GM23338 (cell line): ENCODE data around the gene BCL2L14. TPM values are rescaled to one million over a fixed set of nuclear protein-coding genes. Genes with fewer than 3 reads are reported as not detected.

Experiments used
- ATAC-seq: fragments of 200-7000 bp; cut with Tn5 transposase; 3 replicates; pipeline ENCODE4 v1.9.1; 2020
- DNase-seq: peaks from one replicate; pipeline ENCODE4 v3.0.0-alpha.2; 2015; ENCODE audit warnings: low spot score
- H2AFZ ChIP-seq: fragments of 200-600 bp; sonication (generic); 2 replicates; pipeline ENCODE4 v1.8.0; 2016; ENCODE audit warnings: antibody characterized with exemption, mild to moderate bottlenecking, moderate library complexity
- H3F3A ChIP-seq: fragments of 200-600 bp; sonication (generic); replicated peaks from 2 replicates; pipeline ENCODE4 v1.8.0; 2017; ENCODE audit warnings: antibody characterized with exemption, mixed run types, low read depth
- H3K27ac ChIP-seq: fragments of 200-600 bp; sonication (generic); 2 replicates; pipeline ENCODE4 v1.6.1; 2016; ENCODE audit warnings: low read depth
- H3K27me3 ChIP-seq: fragments of 200-600 bp; sonication (generic); 2 replicates; pipeline ENCODE4 v1.8.0; 2016; ENCODE audit warnings: mild to moderate bottlenecking, mixed run types, moderate library complexity; ENCODE audit not compliant: insufficient read depth
- H3K36me3 ChIP-seq: fragments of 200-600 bp; sonication (generic); 2 replicates; pipeline ENCODE4 v1.8.0; 2016; ENCODE audit warnings: mild to moderate bottlenecking; ENCODE audit not compliant: insufficient read depth
- H3K4me1 ChIP-seq: fragments of 200-600 bp; sonication (generic); 2 replicates; pipeline ENCODE4 v1.8.0; 2016; ENCODE audit warnings: mild to moderate bottlenecking, moderate library complexity; ENCODE audit not compliant: insufficient read depth
- H3K4me2 ChIP-seq: fragments of 200-600 bp; sonication (generic); 2 replicates; pipeline ENCODE4 v1.7.1; 2017; ENCODE audit warnings: mixed run types
- H3K4me3 ChIP-seq: fragments of 200-600 bp; sonication (generic); 2 replicates; pipeline ENCODE4 v1.6.1; 2016; ENCODE audit warnings: mixed run types
- H3K79me2 ChIP-seq: fragments of 200-600 bp; sonication (generic); replicated peaks from 2 replicates; pipeline ENCODE4 v1.8.0; 2017; ENCODE audit warnings: mild to moderate bottlenecking; ENCODE audit not compliant: insufficient read depth
- H3K9me2 ChIP-seq: fragments of 200-600 bp; sonication (generic); 2 replicates; pipeline ENCODE4 v1.8.0; 2017; ENCODE audit not compliant: insufficient read depth
- H4K20me1 ChIP-seq: fragments of 200-600 bp; sonication (generic); replicated peaks from 2 replicates; pipeline ENCODE4 v1.8.0; 2017; ENCODE audit warnings: mild to moderate bottlenecking; ENCODE audit not compliant: insufficient read depth
- H3K27ac Mint-ChIP-seq: 2 replicates; pipeline ENCODE4 v1.8.0; 2020; ENCODE audit warnings: inconsistent platforms, mild to moderate bottlenecking, moderate library complexity, mixed read lengths
- H3K27me3 Mint-ChIP-seq: 3 replicates; pipeline ENCODE4 v1.8.0; 2022; ENCODE audit warnings: low read depth, mild to moderate bottlenecking, moderate library complexity, mixed read lengths, inconsistent platforms; ENCODE audit not compliant: insufficient read depth, poor library complexity
- H3K36me3 Mint-ChIP-seq: 3 replicates; pipeline ENCODE4 v1.8.0; 2021; ENCODE audit warnings: low read depth, mild to moderate bottlenecking, inconsistent platforms, moderate library complexity, mixed read lengths
- H3K4me1 Mint-ChIP-seq: 3 replicates; pipeline ENCODE4 v1.8.0; 2020; ENCODE audit warnings: mild to moderate bottlenecking, inconsistent platforms, mixed read lengths
- H3K4me3 Mint-ChIP-seq: 3 replicates; pipeline ENCODE4 v1.8.0; 2021; ENCODE audit warnings: moderate library complexity, mild to moderate bottlenecking, inconsistent platforms, mixed read lengths
- H3K9me3 Mint-ChIP-seq: 3 replicates; pipeline ENCODE4 v1.8.0; 2020; ENCODE audit warnings: moderate library complexity, mild to moderate bottlenecking, inconsistent platforms, mixed read lengths
- CREB1 ChIP-seq: fragments of 250-450 bp; sonication (Bioruptor Pico); IDR thresholded peaks from 2 replicates; pipeline ENCODE4 v1.5.0; 2020; ENCODE audit warnings: low read depth, mild to moderate bottlenecking, moderate library complexity
- EZH2 ChIP-seq: fragments of 200-600 bp; sonication (generic); IDR thresholded peaks from one replicate; pipeline ENCODE4 v1.8.0; 2017; ENCODE audit warnings: antibody characterized with exemption, mild to moderate bottlenecking, low read depth; ENCODE audit not compliant: unreplicated experiment
- POLR2AphosphoS5 ChIP-seq: IDR thresholded peaks from 2 replicates; pipeline ENCODE4 v1.6.1; 2016; ENCODE audit warnings: antibody characterized with exemption, low read depth
- ZNF114 ChIP-seq: fragments of 250-450 bp; sonication (Bioruptor Pico); IDR thresholded peaks from 2 replicates; pipeline ENCODE4 v1.5.0; 2020; ENCODE audit warnings: mild to moderate bottlenecking, moderate library complexity
- polyA plus RNA-seq: library from polyadenylated mRNA; unstranded; fragments of >200 nt; fragmentation: Nextera tagmentation; extraction: Ambion mirVana; gene quantifications from 2 replicates; pipeline ENCODE4 v1.2.1, GENCODE V29; 2016
- total RNA-seq: library from RNA; depleted of rRNA; stranded (reverse); fragments of >200 nt; shearing (Covaris generic); gene quantifications from 2 replicates; pipeline ENCODE4 v1.2.3, GENCODE V29; 2014
- TF ChIP-seq, protein P1 (sequence below): IDR thresholded peaks from 2 replicates; pipeline ENCODE4 v1.6.1; 2016; ENCODE audit warnings: antibody characterized with exemption
- TF ChIP-seq, protein P2 (sequence below): IDR thresholded peaks from one replicate; pipeline ENCODE4 v1.6.1; 2018; ENCODE audit warnings: antibody characterized with exemption; ENCODE audit not compliant: unreplicated experiment
- TF ChIP-seq, protein P3 (sequence below): fragments of 250-450 bp; sonication (Bioruptor Pico); IDR thresholded peaks from 2 replicates; pipeline ENCODE4 v1.5.0; 2020; ENCODE audit warnings: mild to moderate bottlenecking, moderate library complexity

BCL2L14 gene
- total and polyA plus RNA-seq, 2 experiments from 2014 or later, result 2.1 to 2.7 TPM

DNA sequence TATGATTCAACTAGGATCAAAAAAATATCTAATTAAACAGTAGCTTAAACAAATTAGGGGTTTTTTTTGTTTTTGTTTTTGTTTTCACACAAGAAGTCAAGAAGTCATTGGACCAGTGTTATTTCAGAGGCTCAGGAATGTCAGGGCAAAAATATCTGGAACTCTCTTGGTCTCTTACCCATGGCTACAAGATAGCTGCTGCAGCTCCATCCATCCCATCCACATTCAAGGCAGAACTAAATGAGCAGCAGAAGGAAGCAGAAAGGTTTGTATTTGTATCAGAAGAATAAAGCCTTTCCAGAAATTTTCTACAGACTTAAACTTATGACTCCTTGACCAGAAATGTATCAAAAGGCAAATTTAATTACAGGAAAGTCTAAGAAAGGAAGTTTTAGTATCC, 33.8 kb upstream of the BCL2L14 start:
- H4K20me1 ChIP-seq, result no peaks in the 10 kb centered on the region
- Mint-ChIP-seq H3K4me1 (peaks cover 11% of the 10 kb centered on the region), H3K27me3 (peaks cover 7% of the 10 kb centered on the region), H3K9me3 (peaks cover 12% of the 10 kb centered on the region; the same call in 2 of the 3 replicates), H3K27ac (no peak overlapping the region), H3K4me3 (no peak overlapping the region), H3K36me3 (peaks cover 4% of the 10 kb centered on the region; the same call in 1 of the 3 replicates)
- H3K79me2 ChIP-seq, result no peaks in the 10 kb centered on the region
- H3K27ac ChIP-seq, result no peak overlapping the region
- no peaks in the 10 kb centered on the region for H3K36me3 ChIP-seq
- H3K4me2 ChIP-seq, result no peak overlapping the region
- peaks cover 10% of the 10 kb centered on the region; the same call in 1 of the 2 replicates for H3K4me1 ChIP-seq
- H3F3A ChIP-seq, result no peaks in the 10 kb centered on the region
- H3K9me2 ChIP-seq, result no peaks in the 10 kb centered on the region
- H3K27me3 ChIP-seq, result no peaks in the 10 kb centered on the region
- TF ChIP-seq, protein P1, sequence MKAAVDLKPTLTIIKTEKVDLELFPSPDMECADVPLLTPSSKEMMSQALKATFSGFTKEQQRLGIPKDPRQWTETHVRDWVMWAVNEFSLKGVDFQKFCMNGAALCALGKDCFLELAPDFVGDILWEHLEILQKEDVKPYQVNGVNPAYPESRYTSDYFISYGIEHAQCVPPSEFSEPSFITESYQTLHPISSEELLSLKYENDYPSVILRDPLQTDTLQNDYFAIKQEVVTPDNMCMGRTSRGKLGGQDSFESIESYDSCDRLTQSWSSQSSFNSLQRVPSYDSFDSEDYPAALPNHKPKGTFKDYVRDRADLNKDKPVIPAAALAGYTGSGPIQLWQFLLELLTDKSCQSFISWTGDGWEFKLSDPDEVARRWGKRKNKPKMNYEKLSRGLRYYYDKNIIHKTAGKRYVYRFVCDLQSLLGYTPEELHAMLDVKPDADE, result no peak
- TF ChIP-seq, protein P2, sequence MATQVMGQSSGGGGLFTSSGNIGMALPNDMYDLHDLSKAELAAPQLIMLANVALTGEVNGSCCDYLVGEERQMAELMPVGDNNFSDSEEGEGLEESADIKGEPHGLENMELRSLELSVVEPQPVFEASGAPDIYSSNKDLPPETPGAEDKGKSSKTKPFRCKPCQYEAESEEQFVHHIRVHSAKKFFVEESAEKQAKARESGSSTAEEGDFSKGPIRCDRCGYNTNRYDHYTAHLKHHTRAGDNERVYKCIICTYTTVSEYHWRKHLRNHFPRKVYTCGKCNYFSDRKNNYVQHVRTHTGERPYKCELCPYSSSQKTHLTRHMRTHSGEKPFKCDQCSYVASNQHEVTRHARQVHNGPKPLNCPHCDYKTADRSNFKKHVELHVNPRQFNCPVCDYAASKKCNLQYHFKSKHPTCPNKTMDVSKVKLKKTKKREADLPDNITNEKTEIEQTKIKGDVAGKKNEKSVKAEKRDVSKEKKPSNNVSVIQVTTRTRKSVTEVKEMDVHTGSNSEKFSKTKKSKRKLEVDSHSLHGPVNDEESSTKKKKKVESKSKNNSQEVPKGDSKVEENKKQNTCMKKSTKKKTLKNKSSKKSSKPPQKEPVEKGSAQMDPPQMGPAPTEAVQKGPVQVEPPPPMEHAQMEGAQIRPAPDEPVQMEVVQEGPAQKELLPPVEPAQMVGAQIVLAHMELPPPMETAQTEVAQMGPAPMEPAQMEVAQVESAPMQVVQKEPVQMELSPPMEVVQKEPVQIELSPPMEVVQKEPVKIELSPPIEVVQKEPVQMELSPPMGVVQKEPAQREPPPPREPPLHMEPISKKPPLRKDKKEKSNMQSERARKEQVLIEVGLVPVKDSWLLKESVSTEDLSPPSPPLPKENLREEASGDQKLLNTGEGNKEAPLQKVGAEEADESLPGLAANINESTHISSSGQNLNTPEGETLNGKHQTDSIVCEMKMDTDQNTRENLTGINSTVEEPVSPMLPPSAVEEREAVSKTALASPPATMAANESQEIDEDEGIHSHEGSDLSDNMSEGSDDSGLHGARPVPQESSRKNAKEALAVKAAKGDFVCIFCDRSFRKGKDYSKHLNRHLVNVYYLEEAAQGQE, result no peak
- no peak for TF ChIP-seq EZH2
- no peak for TF ChIP-seq ZNF114 (CRISPR knock-in tag)
- DNase-seq (no peak), ATAC-seq (no peak)
- no peak overlapping the region for H3K4me3 ChIP-seq
- H2AFZ ChIP-seq, result no peak overlapping the region

DNA sequence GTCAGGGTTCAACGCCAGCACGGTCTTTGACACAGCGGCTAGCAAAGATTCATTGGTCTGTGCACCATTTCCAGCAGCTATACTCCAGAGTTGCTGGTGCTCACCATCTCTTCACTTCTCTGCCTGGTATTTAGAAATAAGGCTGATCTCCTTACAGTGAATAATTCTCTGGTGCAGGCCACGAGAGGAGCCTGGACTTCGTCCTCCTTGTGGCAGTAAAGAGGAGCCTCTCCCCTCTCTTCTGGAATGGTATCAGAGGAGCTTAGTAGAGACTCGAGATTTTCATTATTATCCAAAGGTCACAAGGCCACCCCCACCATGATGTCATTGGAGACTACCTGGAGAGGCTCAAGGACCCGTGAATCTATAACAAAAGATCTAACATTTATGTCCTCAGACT, 30.8 kb upstream of the BCL2L14 start:
- Mint-ChIP-seq H3K27me3 (no peaks in the 10 kb centered on the region), H3K27ac (no peak overlapping the region; the same call in 1 of the 2 replicates), H3K9me3 (peaks cover 12% of the 10 kb centered on the region; the same call in 2 of the 3 replicates), H3K4me1 (peaks cover 4% of the 10 kb centered on the region; the same call in 2 of the 3 replicates), H3K4me3 (no peak overlapping the region), H3K36me3 (peaks cover 4% of the 10 kb centered on the region; the same call in 1 of the 3 replicates)
- Histone ChIP-seq H4K20me1 (no peaks in the 10 kb centered on the region), H3K36me3 (no peaks in the 10 kb centered on the region), H3K4me2 (no peak overlapping the region), H3K4me1 (peaks cover 5% of the 10 kb centered on the region; the same call in 1 of the 2 replicates), H2AFZ (0 out of 2 replicates have a peak overlapping the region, but pooled peaks have one; percentile 15), H3K4me3 (no peak overlapping the region), H3K27ac (no peak overlapping the region), H3K27me3 (no peaks in the 10 kb centered on the region), H3K9me2 (no peaks in the 10 kb centered on the region), H3K79me2 (no peaks in the 10 kb centered on the region), H3F3A (no peaks in the 10 kb centered on the region)
- ATAC-seq (no peak; the same call in 2 of the 3 replicates), DNase-seq (no peak)
- TF ChIP-seq POLR2AphosphoS5 (no peak), CREB1 (no peak)
- TF ChIP-seq, protein P3, sequence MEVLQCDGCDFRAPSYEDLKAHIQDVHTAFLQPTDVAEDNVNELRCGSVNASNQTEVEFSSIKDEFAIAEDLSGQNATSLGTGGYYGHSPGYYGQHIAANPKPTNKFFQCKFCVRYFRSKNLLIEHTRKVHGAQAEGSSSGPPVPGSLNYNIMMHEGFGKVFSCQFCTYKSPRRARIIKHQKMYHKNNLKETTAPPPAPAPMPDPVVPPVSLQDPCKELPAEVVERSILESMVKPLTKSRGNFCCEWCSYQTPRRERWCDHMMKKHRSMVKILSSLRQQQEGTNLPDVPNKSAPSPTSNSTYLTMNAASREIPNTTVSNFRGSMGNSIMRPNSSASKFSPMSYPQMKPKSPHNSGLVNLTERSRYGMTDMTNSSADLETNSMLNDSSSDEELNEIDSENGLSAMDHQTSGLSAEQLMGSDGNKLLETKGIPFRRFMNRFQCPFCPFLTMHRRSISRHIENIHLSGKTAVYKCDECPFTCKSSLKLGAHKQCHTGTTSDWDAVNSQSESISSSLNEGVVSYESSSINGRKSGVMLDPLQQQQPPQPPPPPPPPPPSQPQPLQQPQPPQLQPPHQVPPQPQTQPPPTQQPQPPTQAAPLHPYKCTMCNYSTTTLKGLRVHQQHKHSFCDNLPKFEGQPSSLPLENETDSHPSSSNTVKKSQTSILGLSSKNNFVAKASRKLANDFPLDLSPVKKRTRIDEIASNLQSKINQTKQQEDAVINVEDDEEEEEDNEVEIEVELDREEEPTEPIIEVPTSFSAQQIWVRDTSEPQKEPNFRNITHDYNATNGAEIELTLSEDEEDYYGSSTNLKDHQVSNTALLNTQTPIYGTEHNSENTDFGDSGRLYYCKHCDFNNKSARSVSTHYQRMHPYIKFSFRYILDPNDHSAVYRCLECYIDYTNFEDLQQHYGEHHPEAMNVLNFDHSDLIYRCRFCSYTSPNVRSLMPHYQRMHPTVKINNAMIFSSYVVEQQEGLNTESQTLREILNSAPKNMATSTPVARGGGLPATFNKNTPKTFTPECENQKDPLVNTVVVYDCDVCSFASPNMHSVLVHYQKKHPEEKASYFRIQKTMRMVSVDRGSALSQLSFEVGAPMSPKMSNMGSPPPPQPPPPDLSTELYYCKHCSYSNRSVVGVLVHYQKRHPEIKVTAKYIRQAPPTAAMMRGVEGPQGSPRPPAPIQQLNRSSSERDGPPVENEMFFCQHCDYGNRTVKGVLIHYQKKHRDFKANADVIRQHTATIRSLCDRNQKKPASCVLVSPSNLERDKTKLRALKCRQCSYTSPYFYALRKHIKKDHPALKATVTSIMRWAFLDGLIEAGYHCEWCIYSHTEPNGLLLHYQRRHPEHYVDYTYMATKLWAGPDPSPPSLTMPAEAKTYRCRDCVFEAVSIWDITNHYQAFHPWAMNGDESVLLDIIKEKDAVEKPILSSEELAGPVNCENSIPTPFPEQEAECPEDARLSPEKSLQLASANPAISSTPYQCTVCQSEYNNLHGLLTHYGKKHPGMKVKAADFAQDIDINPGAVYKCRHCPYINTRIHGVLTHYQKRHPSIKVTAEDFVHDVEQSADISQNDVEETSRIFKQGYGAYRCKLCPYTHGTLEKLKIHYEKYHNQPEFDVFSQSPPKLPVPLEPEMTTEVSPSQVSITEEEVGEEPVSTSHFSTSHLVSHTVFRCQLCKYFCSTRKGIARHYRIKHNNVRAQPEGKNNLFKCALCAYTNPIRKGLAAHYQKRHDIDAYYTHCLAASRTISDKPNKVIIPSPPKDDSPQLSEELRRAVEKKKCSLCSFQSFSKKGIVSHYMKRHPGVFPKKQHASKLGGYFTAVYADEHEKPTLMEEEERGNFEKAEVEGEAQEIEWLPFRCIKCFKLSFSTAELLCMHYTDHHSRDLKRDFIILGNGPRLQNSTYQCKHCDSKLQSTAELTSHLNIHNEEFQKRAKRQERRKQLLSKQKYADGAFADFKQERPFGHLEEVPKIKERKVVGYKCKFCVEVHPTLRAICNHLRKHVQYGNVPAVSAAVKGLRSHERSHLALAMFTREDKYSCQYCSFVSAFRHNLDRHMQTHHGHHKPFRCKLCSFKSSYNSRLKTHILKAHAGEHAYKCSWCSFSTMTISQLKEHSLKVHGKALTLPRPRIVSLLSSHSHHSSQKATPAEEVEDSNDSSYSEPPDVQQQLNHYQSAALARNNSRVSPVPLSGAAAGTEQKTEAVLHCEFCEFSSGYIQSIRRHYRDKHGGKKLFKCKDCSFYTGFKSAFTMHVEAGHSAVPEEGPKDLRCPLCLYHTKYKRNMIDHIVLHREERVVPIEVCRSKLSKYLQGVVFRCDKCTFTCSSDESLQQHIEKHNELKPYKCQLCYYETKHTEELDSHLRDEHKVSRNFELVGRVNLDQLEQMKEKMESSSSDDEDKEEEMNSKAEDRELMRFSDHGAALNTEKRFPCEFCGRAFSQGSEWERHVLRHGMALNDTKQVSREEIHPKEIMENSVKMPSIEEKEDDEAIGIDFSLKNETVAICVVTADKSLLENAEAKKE (CRISPR knock-in tag), result no peak
